IPS-15b (cell line): Measurements from ENCODE around the gene NRDE2.

ENCODE experiments used
- H3K27me3 ChIP-seq: one replicate; pipeline ENCODE4 v1.6.1; 2013; ENCODE audit warnings: low read length; ENCODE audit not compliant: control insufficient read depth, insufficient read depth
- H3K36me3 ChIP-seq: one replicate; pipeline ENCODE4 v1.6.1; 2013; ENCODE audit warnings: low read length; ENCODE audit not compliant: control insufficient read depth, insufficient read depth
- H3K4me1 ChIP-seq: one replicate; pipeline ENCODE4 v1.6.1; 2013; ENCODE audit warnings: mild to moderate bottlenecking, low read length; ENCODE audit not compliant: control insufficient read depth, insufficient read depth
- H3K4me3 ChIP-seq: one replicate; pipeline ENCODE4 v1.5.1; 2013; ENCODE audit warnings: low read depth, low read length
- H3K9ac ChIP-seq: one replicate; pipeline ENCODE4 v1.6.1; 2013; ENCODE audit warnings: low read depth, mild to moderate bottlenecking, low read length
- H3K9me3 ChIP-seq: one replicate; pipeline ENCODE4 v1.6.1; 2013; ENCODE audit warnings: mild to moderate bottlenecking, low read length; ENCODE audit not compliant: control insufficient read depth, insufficient read depth

NRDE2 gene

GRCh38 chr14:90293766-90294730, 37.7 kb downstream of the NRDE2 start:
- peaks cover 3% of the 10 kb centered on the region for H3K4me1 ChIP-seq
- H3K27me3 ChIP-seq: no peaks in the 10 kb centered on the region
- no peak overlapping the region for H3K9ac ChIP-seq
- no peak overlapping the region for H3K4me3 ChIP-seq
- no peaks in the 10 kb centered on the region for H3K9me3 ChIP-seq
- peaks cover 7% of the 10 kb centered on the region for H3K36me3 ChIP-seq

- H3K9ac ChIP-seq: no peak overlapping the region
- no peak overlapping the region for H3K4me3 ChIP-seq
- H3K9me3 ChIP-seq: no peaks in the 10 kb centered on the region
- peaks cover 22% of the 10 kb centered on the region for H3K36me3 ChIP-seq
- no peaks in the 10 kb centered on the region for H3K27me3 ChIP-seq
- H3K4me1 ChIP-seq: peaks cover 3% of the 10 kb centered on the region
Measured at GRCh38 chr14:90291699-90292098, 40.0 kb downstream of the NRDE2 start.

DNA sequence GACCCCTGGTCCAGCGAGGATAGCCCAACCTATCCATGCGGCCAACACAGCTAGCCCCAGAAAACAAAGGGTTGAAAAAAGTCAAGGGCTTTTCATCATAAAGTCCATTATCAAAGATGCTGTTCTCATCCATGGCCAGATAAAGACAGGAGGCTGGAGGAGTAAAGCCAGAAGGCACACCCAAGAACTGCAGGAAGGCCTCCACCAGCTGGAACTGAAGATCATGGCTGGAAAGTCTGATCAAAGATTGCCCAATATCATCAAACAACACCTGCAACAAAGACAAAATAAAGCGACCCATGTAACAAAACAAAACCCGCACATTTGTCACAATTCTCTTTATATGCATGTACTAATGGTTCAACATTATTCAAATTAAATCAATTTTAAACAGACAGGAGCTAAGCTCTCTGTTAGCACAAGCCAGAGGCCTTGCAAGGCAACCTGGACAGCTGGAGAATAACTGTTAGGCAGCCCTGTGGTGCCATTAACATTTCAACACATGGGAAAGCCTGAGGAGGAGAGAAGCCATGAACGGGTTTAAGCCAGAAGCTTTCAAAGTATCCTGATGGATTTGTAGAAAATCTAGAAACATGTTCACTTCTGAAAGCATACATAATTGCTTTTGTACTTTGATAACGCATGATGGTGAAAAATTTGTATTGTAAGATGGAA, 41.3 kb downstream of the NRDE2 start:
- Histone ChIP-seq H3K9ac (no peak overlapping the region), H3K36me3 (peaks cover 25% of the 10 kb centered on the region), H3K9me3 (no peaks in the 10 kb centered on the region), H3K4me3 (no peak overlapping the region), H3K27me3 (no peaks in the 10 kb centered on the region), H3K4me1 (peaks cover 3% of the 10 kb centered on the region)

DNA sequence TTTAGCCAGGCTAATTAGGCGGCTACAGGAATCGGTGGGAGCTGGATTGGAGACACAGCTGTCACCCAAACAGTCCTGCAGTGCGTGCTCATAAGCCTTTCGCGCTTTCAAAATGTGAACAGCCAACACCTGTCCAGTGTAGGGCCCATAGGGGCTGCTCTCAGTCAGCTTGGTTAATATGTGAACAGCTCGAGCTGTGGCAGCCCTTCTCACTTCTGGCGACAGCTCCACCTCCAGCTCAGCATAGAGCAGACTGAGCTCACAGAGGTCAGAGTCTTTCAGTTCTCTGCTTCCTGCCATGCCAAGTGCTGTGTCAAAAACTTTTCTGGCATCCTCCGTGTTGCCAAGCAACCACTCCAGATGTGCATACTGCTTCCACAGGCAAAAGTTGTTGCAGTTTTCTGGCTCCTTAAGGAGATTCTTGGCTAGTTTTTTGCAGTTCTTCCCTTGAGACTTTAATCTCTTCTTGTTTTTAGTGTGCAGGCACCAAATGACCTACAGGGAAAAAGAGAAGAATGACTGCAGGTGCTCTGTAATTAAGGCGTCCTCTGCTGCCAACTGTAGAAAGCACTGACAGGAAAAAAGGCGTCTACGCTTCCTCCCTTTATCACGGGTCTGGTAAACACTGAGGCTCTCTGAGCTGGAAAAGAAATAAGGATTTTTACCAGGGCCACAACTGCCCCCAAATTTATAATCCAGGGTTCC, 42.9 kb downstream of the NRDE2 start:
- Histone ChIP-seq H3K4me1 (peaks cover 3% of the 10 kb centered on the region), H3K9me3 (no peaks in the 10 kb centered on the region), H3K9ac (no peak overlapping the region), H3K4me3 (no peak overlapping the region), H3K36me3 (peaks cover 25% of the 10 kb centered on the region), H3K27me3 (no peaks in the 10 kb centered on the region)

- no peak overlapping the region for H3K9ac ChIP-seq
- H3K4me3 ChIP-seq: no peak overlapping the region
- no peaks in the 10 kb centered on the region for H3K9me3 ChIP-seq
- H3K4me1 ChIP-seq: peaks cover 3% of the 10 kb centered on the region
- H3K27me3 ChIP-seq: no peaks in the 10 kb centered on the region
- H3K36me3 ChIP-seq: peaks cover 23% of the 10 kb centered on the region
Measured at GRCh38 chr14:90287791-90288190, 44.0 kb downstream of the NRDE2 start.

DNA sequence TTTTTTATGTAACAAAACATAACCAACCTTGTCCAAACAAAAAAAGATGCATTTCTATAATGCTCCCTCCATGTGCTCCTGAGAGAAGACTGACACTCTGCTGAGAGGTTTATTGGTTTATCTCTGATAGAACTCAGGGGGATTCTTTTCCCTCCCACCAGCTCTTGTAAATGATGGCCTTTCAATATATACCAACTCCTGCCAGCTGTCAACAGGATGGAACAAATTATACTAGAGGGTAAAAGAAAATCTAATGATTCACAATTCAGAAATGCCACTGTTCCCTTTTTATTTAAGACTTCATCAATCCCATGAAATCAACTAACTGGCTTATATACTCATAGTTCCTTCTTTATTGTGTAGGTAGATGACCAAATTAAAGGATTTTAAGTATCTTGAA, 50.0 kb downstream of the NRDE2 start:
- H3K36me3 ChIP-seq: peaks cover 14% of the 10 kb centered on the region
- no peaks in the 10 kb centered on the region for H3K27me3 ChIP-seq
- H3K4me1 ChIP-seq: no peaks in the 10 kb centered on the region
- H3K4me3 ChIP-seq: no peak overlapping the region
- no peaks in the 10 kb centered on the region for H3K9me3 ChIP-seq
- no peak overlapping the region for H3K9ac ChIP-seq

GRCh38 chr14:90281261-90281660, 50.5 kb downstream of the NRDE2 start:
- H3K9me3 ChIP-seq: no peaks in the 10 kb centered on the region

GRCh38 chr14:90280096-90280495, 51.6 kb downstream of the NRDE2 start:
- no peak overlapping the region for H3K4me3 ChIP-seq
- H3K36me3 ChIP-seq: peaks cover 11% of the 10 kb centered on the region
- no peaks in the 10 kb centered on the region for H3K4me1 ChIP-seq
- no peaks in the 10 kb centered on the region for H3K9me3 ChIP-seq
- no peaks in the 10 kb centered on the region for H3K27me3 ChIP-seq
- no peak overlapping the region for H3K9ac ChIP-seq

More at GRCh38 chr14:90281261-90281660, 50.5 kb downstream of the NRDE2 start:
- no peak overlapping the region for H3K4me3 ChIP-seq
- no peaks in the 10 kb centered on the region for H3K4me1 ChIP-seq
- H3K9ac ChIP-seq: no peak overlapping the region
- H3K36me3 ChIP-seq: peaks cover 14% of the 10 kb centered on the region
- H3K27me3 ChIP-seq: no peaks in the 10 kb centered on the region

- no peak overlapping the region for H3K4me3 ChIP-seq
- H3K9ac ChIP-seq: no peak overlapping the region
Measured at GRCh38 chr14:90278199-90279175, 53.3 kb downstream of the NRDE2 start.

GRCh38 chr14:90277581-90278198, 54.1 kb downstream of the NRDE2 start:
- Histone ChIP-seq H3K36me3 (peaks cover 15% of the 10 kb centered on the region), H3K9ac (no peak overlapping the region), H3K4me3 (no peak overlapping the region), H3K27me3 (no peaks in the 10 kb centered on the region), H3K4me1 (no peaks in the 10 kb centered on the region), H3K9me3 (no peaks in the 10 kb centered on the region)

More at GRCh38 chr14:90278199-90279175, 53.3 kb downstream of the NRDE2 start:
- Histone ChIP-seq H3K27me3 (no peaks in the 10 kb centered on the region), H3K36me3 (peaks cover 11% of the 10 kb centered on the region), H3K4me1 (no peaks in the 10 kb centered on the region), H3K9me3 (no peaks in the 10 kb centered on the region)
